ENCODE measurements around the gene SORCS1. TPM values are rescaled to one million over a fixed set of nuclear protein-coding genes. Genes with fewer than 3 reads are reported as not detected.

Gene SORCS1
- total RNA-seq, 6 experiments from 2014 or later: 0.04 to 0.16 (median 0.09) TPM; not detected in 2

GRCh38 chr10:106955133-106955532, 209.4 kb downstream of the SORCS1 start:
- Histone ChIP-seq H3K4me3 (no peak overlapping the region), H3K27me3 (no peaks in the 10 kb centered on the region), H3K36me3 (no peaks in the 10 kb centered on the region), H3K9me3 (no peaks in the 10 kb centered on the region), H3K27ac (no peak overlapping the region), H3K4me1 (no peaks in the 10 kb centered on the region)
- no peak for ATAC-seq
- WGBS (ENCODE audit: insufficient coverage, low coverage, low lambda C conversion rate, missing lambda C conversion rate): 100% methylated on average over 1 of the region's 9 CpGs
- no peak for DNase-seq
- TF ChIP-seq, protein P1, sequence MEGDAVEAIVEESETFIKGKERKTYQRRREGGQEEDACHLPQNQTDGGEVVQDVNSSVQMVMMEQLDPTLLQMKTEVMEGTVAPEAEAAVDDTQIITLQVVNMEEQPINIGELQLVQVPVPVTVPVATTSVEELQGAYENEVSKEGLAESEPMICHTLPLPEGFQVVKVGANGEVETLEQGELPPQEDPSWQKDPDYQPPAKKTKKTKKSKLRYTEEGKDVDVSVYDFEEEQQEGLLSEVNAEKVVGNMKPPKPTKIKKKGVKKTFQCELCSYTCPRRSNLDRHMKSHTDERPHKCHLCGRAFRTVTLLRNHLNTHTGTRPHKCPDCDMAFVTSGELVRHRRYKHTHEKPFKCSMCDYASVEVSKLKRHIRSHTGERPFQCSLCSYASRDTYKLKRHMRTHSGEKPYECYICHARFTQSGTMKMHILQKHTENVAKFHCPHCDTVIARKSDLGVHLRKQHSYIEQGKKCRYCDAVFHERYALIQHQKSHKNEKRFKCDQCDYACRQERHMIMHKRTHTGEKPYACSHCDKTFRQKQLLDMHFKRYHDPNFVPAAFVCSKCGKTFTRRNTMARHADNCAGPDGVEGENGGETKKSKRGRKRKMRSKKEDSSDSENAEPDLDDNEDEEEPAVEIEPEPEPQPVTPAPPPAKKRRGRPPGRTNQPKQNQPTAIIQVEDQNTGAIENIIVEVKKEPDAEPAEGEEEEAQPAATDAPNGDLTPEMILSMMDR (IDR thresholded peaks at IDR 0.05): no peak
- TF ChIP-seq POLR2A (IDR thresholded peaks at IDR 0.05): no peak
- intact Hi-C loops (cut with DNase I): no loop called here

GRCh38 chr10:106952033-106952432, 212.5 kb downstream of the SORCS1 start:
- no peak for ATAC-seq
- intact Hi-C loops (cut with DNase I): no loop called here
- WGBS (ENCODE audit: insufficient coverage, low coverage, low lambda C conversion rate, missing lambda C conversion rate): 69% methylated on average over 1 of the region's 1 CpG
- no peaks in the 10 kb centered on the region for H3K4me1 ChIP-seq
- no peaks in the 10 kb centered on the region for H3K27me3 ChIP-seq
- TF ChIP-seq POLR2A (IDR thresholded peaks at IDR 0.05): no peak
- TF ChIP-seq, protein P1 (IDR thresholded peaks at IDR 0.05): no peak
- DNase-seq: no peak
- no peaks in the 10 kb centered on the region for H3K9me3 ChIP-seq
- no peak overlapping the region for H3K27ac ChIP-seq
- no peak overlapping the region for H3K4me3 ChIP-seq
- no peaks in the 10 kb centered on the region for H3K36me3 ChIP-seq

GRCh38 chr10:106949680-106950478, 214.6 kb downstream of the SORCS1 start:
- DNase-seq: no peak
- TF ChIP-seq, protein P1 (IDR thresholded peaks at IDR 0.05): no peak
- no peak for TF ChIP-seq POLR2A (IDR thresholded peaks at IDR 0.05)
- H3K27me3 ChIP-seq: no peaks in the 10 kb centered on the region
- no peaks in the 10 kb centered on the region for H3K36me3 ChIP-seq
- no peaks in the 10 kb centered on the region for H3K9me3 ChIP-seq
- H3K4me3 ChIP-seq: no peak overlapping the region
- WGBS (ENCODE audit: insufficient coverage, low coverage, low lambda C conversion rate, missing lambda C conversion rate): 60% methylated on average over 5 of the region's 5 CpGs
- no peaks in the 10 kb centered on the region for H3K4me1 ChIP-seq
- H3K27ac ChIP-seq: no peak overlapping the region
- no peak for ATAC-seq
- intact Hi-C loops (cut with DNase I): no loop called here

- no peaks in the 10 kb centered on the region for H3K9me3 ChIP-seq
Measured at GRCh38 chr10:106947643-106948042, 216.9 kb downstream of the SORCS1 start.

More at GRCh38 chr10:106947643-106948042, 216.9 kb downstream of the SORCS1 start:
- no peaks in the 10 kb centered on the region for H3K4me1 ChIP-seq
- no peaks in the 10 kb centered on the region for H3K27me3 ChIP-seq
- TF ChIP-seq POLR2A (IDR thresholded peaks at IDR 0.05): no peak
- TF ChIP-seq, protein P1 (IDR thresholded peaks at IDR 0.05): no peak
- no peak overlapping the region for H3K4me3 ChIP-seq
- ATAC-seq (no peak), DNase-seq (no peak)
- no peaks in the 10 kb centered on the region for H3K36me3 ChIP-seq
- 90% methylated on average over 2 of the region's 3 CpGs for WGBS (ENCODE audit: insufficient coverage, low coverage, low lambda C conversion rate, missing lambda C conversion rate)
- intact Hi-C loops (cut with DNase I): no loop called here
- H3K27ac ChIP-seq: no peak overlapping the region

Data from right lobe of liver (tissue), 6 donors.